Natural killer cell (primary cell): ENCODE data around the gene MSGN1. TPM values are rescaled to one million over a fixed set of nuclear protein-coding genes. Genes with fewer than 3 reads are reported as not detected.
"Not testable (repeated sequence)": the region's sequence is repeated elsewhere in the genome, so short reads cannot be mapped to it uniquely, and the experiment has no call there.

Source experiments
- ATAC-seq, 3 donors: fragments of 150-1000 bp in 2 of 3; fragments of 200-7000 bp in 1 of 3; cut with Tn5 transposase; 1 replicate in 1 of 3; 2 replicates in 2 of 3; pipeline ENCODE4 v1.10.0; 2021; ENCODE audit warnings: mild to moderate bottlenecking in 2 of 3, moderate library complexity in 2 of 3
- DNase-seq, 2 donors: peaks; one replicate each; pipeline versions ENCODE4 v3.0.0 to v3.0.0-alpha.2; 2013 to 2021; ENCODE audit warnings: mixed read lengths in 1 of 2
- H3K27ac ChIP-seq: one replicate; pipeline ENCODE4 v1.5.1; 2013; ENCODE audit warnings: mild to moderate bottlenecking, low read length
- H3K27me3 ChIP-seq: one replicate; pipeline ENCODE4 v1.6.1; 2013; ENCODE audit warnings: low read length; ENCODE audit not compliant: control insufficient read depth, insufficient read depth
- H3K36me3 ChIP-seq: one replicate; pipeline ENCODE4 v1.6.1; 2013; ENCODE audit warnings: low read length; ENCODE audit not compliant: control insufficient read depth, insufficient read depth
- H3K4me1 ChIP-seq: one replicate; pipeline ENCODE4 v1.6.1; 2013; ENCODE audit warnings: low read length; ENCODE audit not compliant: control insufficient read depth, insufficient read depth
- H3K4me3 ChIP-seq: one replicate; pipeline ENCODE4 v1.5.1; 2013; ENCODE audit warnings: low read length
- H3K9me3 ChIP-seq: one replicate; pipeline ENCODE4 v1.6.1; 2013; ENCODE audit warnings: low read length; ENCODE audit not compliant: control insufficient read depth, insufficient read depth
- H3K27ac Mint-ChIP-seq, 2 donors: one replicate each; pipeline ENCODE4 v1.8.0; 2022; ENCODE audit warnings: mild to moderate bottlenecking in 2 of 2, mixed read lengths in 2 of 2, moderate library complexity in 1 of 2
- H3K27me3 Mint-ChIP-seq, 2 donors: one replicate each; pipeline ENCODE4 v1.8.0; 2022; ENCODE audit warnings: low read depth in 2 of 2, mixed read lengths in 2 of 2
- H3K36me3 Mint-ChIP-seq: one replicate; pipeline ENCODE4 v1.8.0; 2022; ENCODE audit warnings: mixed read lengths
- H3K4me1 Mint-ChIP-seq, 2 donors: one replicate each; pipeline ENCODE4 v1.8.0; 2022; ENCODE audit warnings: mixed read lengths in 2 of 2
- H3K4me3 Mint-ChIP-seq: one replicate; pipeline ENCODE4 v1.8.0; 2022; ENCODE audit warnings: mild to moderate bottlenecking, moderate library complexity, mixed read lengths
- H3K9me3 Mint-ChIP-seq, 2 donors: one replicate each; pipeline ENCODE4 v1.8.0; 2022; ENCODE audit warnings: mixed read lengths in 2 of 2
- WGBS: methylation state at CpG from one replicate; pipeline ENCODE4 v1.1.7; 2013; ENCODE audit warnings: missing lambda C conversion rate; ENCODE audit not compliant: insufficient coverage; 5-methylcytosine and 5-hydroxymethylcytosine counted together
- intact Hi-C: fragments of 100-400 bp; cut with micrococcal nuclease; formaldehyde crosslinking; loops from one replicate; pipeline ENCODE4 v1.14.2; 2022
- total RNA-seq, 4 donors: library from RNA; stranded (reverse); fragments of 120-200 nt in 1 of 4; gene quantifications; one replicate each; pipeline versions ENCODE4 v1.2.3 to v1.2.4, GENCODE V29; 2013 to 2022
- TF ChIP-seq, protein P1 (sequence below): fragments of 200-600 bp; IDR thresholded peaks from one replicate; pipeline ENCODE4 v1.8.0; 2022; ENCODE audit warnings: antibody characterized with exemption

Gene MSGN1
- total RNA-seq, 3 donors from 2014 or later (not counting 1 experiment from before 2014, with no cell fraction given) = not detected

DNA sequence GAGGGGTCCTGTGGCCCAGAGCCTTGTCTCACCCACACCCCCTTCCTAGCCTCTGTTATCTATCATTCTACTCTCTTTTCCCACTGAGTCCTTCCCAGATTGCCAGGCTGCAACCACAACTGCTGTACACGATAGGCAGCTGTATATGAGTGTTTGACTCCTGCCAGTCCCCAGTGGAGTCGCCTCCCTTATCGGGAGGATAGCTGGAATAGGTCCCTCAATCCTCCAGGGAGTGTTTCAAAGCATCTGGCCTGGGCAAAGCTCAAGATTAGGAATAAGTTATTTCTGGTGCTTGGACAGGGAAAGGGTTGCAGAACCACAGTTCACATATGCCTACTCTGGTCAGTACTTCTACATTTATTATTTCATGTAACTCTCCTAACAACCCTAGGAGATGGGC is 4.8 kb downstream of the MSGN1 start:
- Mint-ChIP-seq H3K4me1 (no peaks in the 10 kb centered on the region), H3K27ac (no peak overlapping the region), H3K4me3 (no peak overlapping the region), H3K27me3 (peaks cover 17% of the 10 kb centered on the region in 2 donors), H3K36me3 (no peaks in the 10 kb centered on the region), H3K9me3 (no peaks in the 10 kb centered on the region)
- Histone ChIP-seq H3K36me3 (no peaks in the 10 kb centered on the region), H3K27ac (no peak overlapping the region), H3K4me1 (no peaks in the 10 kb centered on the region), H3K27me3 (no peaks in the 10 kb centered on the region), H3K9me3 (no peaks in the 10 kb centered on the region), H3K4me3 (no peak overlapping the region)
- TF ChIP-seq, protein P1, sequence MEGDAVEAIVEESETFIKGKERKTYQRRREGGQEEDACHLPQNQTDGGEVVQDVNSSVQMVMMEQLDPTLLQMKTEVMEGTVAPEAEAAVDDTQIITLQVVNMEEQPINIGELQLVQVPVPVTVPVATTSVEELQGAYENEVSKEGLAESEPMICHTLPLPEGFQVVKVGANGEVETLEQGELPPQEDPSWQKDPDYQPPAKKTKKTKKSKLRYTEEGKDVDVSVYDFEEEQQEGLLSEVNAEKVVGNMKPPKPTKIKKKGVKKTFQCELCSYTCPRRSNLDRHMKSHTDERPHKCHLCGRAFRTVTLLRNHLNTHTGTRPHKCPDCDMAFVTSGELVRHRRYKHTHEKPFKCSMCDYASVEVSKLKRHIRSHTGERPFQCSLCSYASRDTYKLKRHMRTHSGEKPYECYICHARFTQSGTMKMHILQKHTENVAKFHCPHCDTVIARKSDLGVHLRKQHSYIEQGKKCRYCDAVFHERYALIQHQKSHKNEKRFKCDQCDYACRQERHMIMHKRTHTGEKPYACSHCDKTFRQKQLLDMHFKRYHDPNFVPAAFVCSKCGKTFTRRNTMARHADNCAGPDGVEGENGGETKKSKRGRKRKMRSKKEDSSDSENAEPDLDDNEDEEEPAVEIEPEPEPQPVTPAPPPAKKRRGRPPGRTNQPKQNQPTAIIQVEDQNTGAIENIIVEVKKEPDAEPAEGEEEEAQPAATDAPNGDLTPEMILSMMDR = no peak
- DNase-seq = no peak
- 92% methylated on average over 3 of the region's 3 CpGs for WGBS
- ATAC-seq = no peak
- intact Hi-C loops = no loop called here

GRCh38 chr2:17821535-17822444 is 5.5 kb downstream of the MSGN1 start:
- TF ChIP-seq, protein P1 = no peak
- ATAC-seq = no peak
- no peaks in the 10 kb centered on the region for H3K4me1 ChIP-seq
- H3K27me3 ChIP-seq = no peaks in the 10 kb centered on the region
- H3K4me3 Mint-ChIP-seq = no peak overlapping the region
- no peaks in the 10 kb centered on the region for H3K4me1 Mint-ChIP-seq
- H3K36me3 Mint-ChIP-seq = no peaks in the 10 kb centered on the region
- no peak overlapping the region for H3K27ac Mint-ChIP-seq
- no peak for DNase-seq
- intact Hi-C loops = no loop called here
- H3K9me3 Mint-ChIP-seq = no peaks in the 10 kb centered on the region
- 43% methylated on average over 6 of the region's 7 CpGs for WGBS
- peak overlapping the region; percentile 43 for H3K27ac ChIP-seq
- no peaks in the 10 kb centered on the region for H3K9me3 ChIP-seq
- no peak overlapping the region for H3K4me3 ChIP-seq
- H3K27me3 Mint-ChIP-seq = peaks cover 11 to 13% of the 10 kb centered on the region in 2 donors
- H3K36me3 ChIP-seq = no peaks in the 10 kb centered on the region

DNA sequence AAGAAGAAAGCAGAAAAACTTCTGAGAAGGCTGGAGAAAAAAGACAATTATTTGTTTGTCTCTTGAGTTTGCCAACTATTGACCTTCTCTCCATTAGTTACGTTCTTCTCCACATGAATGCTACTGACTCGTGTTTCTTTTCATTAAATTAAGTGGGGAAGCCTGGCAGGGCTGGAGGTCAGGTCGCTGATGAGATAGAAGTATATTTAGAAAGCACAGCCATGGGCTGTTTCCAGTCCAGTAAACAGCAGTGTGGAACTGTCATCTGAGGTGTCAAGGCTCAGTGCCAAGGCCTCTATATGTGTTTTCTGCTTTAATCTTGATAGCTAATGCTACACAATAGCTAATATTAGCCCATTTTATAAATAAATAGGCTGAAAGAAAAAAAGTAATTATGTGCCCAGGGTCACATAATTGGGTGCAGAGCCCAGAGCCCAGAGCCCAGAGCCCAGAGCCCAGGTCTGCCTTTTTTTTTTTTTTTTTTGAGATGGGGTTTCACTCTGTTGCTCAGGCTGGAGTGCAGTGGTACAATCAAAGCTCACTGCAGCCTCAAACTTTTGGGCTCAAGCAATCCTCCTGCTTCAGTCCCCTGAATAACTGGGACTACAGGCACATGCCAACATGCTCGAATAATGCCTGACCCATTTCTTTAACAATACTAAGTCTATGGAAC is 6.3 kb downstream of the MSGN1 start:
- Histone ChIP-seq H3K36me3 (no peaks in the 10 kb centered on the region), H3K4me3 (no peak overlapping the region), H3K27me3 (no peaks in the 10 kb centered on the region), H3K9me3 (no peaks in the 10 kb centered on the region), H3K4me1 (no peaks in the 10 kb centered on the region), H3K27ac (peak overlapping the region; percentile 43)
- Mint-ChIP-seq H3K4me1 (no peaks in the 10 kb centered on the region), H3K27ac (no peak overlapping the region), H3K4me3 (no peak overlapping the region), H3K9me3 (no peaks in the 10 kb centered on the region), H3K36me3 (no peaks in the 10 kb centered on the region), H3K27me3 (peaks cover 9 to 13% of the 10 kb centered on the region in 2 donors)
- intact Hi-C loops = no loop called here
- WGBS = 50% methylated on average over 3 of the region's 4 CpGs
- DNase-seq (no peak), ATAC-seq (no peak)
- TF ChIP-seq, protein P1 = no peak

GRCh38 chr2:17823646-17824045 is 7.4 kb downstream of the MSGN1 start:
- H3K4me3 ChIP-seq, H3K27ac ChIP-seq, DNase-seq, H3K9me3 Mint-ChIP-seq, intact Hi-C loops, H3K4me1 Mint-ChIP-seq, H3K9me3 ChIP-seq, H3K27me3 ChIP-seq, H3K36me3 ChIP-seq, H3K36me3 Mint-ChIP-seq, ATAC-seq, H3K4me1 ChIP-seq, H3K4me3 Mint-ChIP-seq, H3K27ac Mint-ChIP-seq: not testable (repeated sequence)
- WGBS = 68% methylated on average over 3 of the region's 4 CpGs
- H3K27me3 Mint-ChIP-seq = peaks cover 13 to 17% of the 10 kb centered on the region in 2 donors
